ENCODE data around the gene WSCD2. TPM values are rescaled to one million over a fixed set of nuclear protein-coding genes. Genes with fewer than 3 reads are reported as not detected.

The WSCD2 gene
- total and polyA plus RNA-seq, 2 donors (not counting 3 experiments of a cell fraction or from before 2014, with no cell fraction given) = not detected

- Histone ChIP-seq H3K36me3 (ENCODE audit: control insufficient read depth in 2 of 2, extremely low read depth in 1 of 2, insufficient read depth in 2 of 2, low read length in 2 of 2) (no peaks in the 10 kb centered on the region), H3K9me3 (replicated peaks; ENCODE audit: control insufficient read depth, insufficient read depth, low read length) (no peaks in the 10 kb centered on the region), H3K9me1 (replicated peaks; ENCODE audit: control insufficient read depth, extremely low read depth, insufficient read depth, low read length) (no peaks in the 10 kb centered on the region), H4K20me1 (replicated peaks; ENCODE audit: control insufficient read depth, extremely low read depth, insufficient read depth, low read length) (no peaks in the 10 kb centered on the region), H3K4me3 (replicated peaks in 1 of 3; ENCODE audit: insufficient read depth in 1 of 3, low read depth in 1 of 3, low read length in 3 of 3) (no peak overlapping the region), H3K27ac (ENCODE audit: insufficient read depth, low read depth, low read length) (no peak overlapping the region), H3K4me1 (ENCODE audit: control insufficient read depth, extremely low read depth, insufficient read depth, low read length) (no peaks in the 10 kb centered on the region), H2AFZ (ENCODE audit: low read depth, low read length) (no peak overlapping the region), H3K79me2 (ENCODE audit: control insufficient read depth, insufficient read depth, low read length) (no peaks in the 10 kb centered on the region), H3K27me3 (ENCODE audit: control insufficient read depth in 2 of 2, insufficient read depth in 2 of 2, low read length in 2 of 2) (no peaks in the 10 kb centered on the region), H3K4me2 (ENCODE audit: insufficient read depth, low read length) (no peak overlapping the region), H3K9ac (replicated peaks; ENCODE audit: extremely low read depth, insufficient read depth, low read length) (no peak overlapping the region)
- DNase-seq (ENCODE audit: low read depth, low spot score) = no peak
- TF ChIP-seq JUN (IDR thresholded peaks at IDR 0.05; ENCODE audit: borderline replicate concordance, insufficient read depth, insufficient read length, low read depth) = no peak
- no peak for TF ChIP-seq MYC (IDR thresholded peaks at IDR 0.05; ENCODE audit: low read depth, low read length)
- no peak for TF ChIP-seq MAX (IDR thresholded peaks at IDR 0.05; ENCODE audit: insufficient read depth, insufficient read length)
- no peak for TF ChIP-seq FOS (IDR thresholded peaks at IDR 0.05; ENCODE audit: borderline replicate concordance, insufficient read depth, low read length)
- no peak for TF ChIP-seq EZH2 (IDR thresholded peaks at IDR 0.05; ENCODE audit: borderline replicate concordance, low read depth, low read length, severe bottlenecking)
- TF ChIP-seq POLR2A (IDR thresholded peaks at IDR 0.05; ENCODE audit: low read depth, low read length) = no peak
- no peak for TF ChIP-seq POLR2AphosphoS5 (IDR thresholded peaks at IDR 0.05; ENCODE audit: insufficient read depth, low read depth, low read length)
- no peak for TF ChIP-seq GATA2 (IDR thresholded peaks at IDR 0.05; ENCODE audit: insufficient read depth, insufficient read length, low read depth, low read length)
- TF ChIP-seq CTCF (IDR thresholded peaks at IDR 0.05; ENCODE audit: extremely low read depth in 1 of 2, insufficient read depth in 1 of 2, low read depth in 1 of 2, low read length in 2 of 2) = no peak
- no TSS peak for BruUV-seq (replicated peaks)
- no peak for FAIRE-seq
- ChIA-PET POLR2A (no interaction called here), CTCF (no interaction called here)
- intact Hi-C loops (cut with micrococcal nuclease) = no loop called here
- dilution Hi-C loops (cut with MboI; ENCODE audit: extremely low pct_ligation_motif_present, low sequenced_read_pairs) = no loop called here
Observed at GRCh38 chr12:108260039-108260438, 131.0 kb downstream of the WSCD2 start.
